WTC11 (cell line): ENCODE measurements around the gene CHCHD1. TPM values are rescaled to one million over a fixed set of nuclear protein-coding genes. Genes with fewer than 3 reads are reported as not detected.

ENCODE experiments used
- ATAC-seq: fragments of 200-7000 bp; cut with Tn5 transposase; 2 replicates; pipeline ENCODE4 v1.10.0; 2021; ENCODE audit warnings: mild to moderate bottlenecking, moderate library complexity
- CTCF ChIA-PET: fragments of 300-600 bp; sonication (Branson Sonifier 250); formaldehyde crosslinking; loops from one replicate; lab custom pipeline; 2021; ENCODE audit warnings: antibody characterized with exemption; lab: Charles Lee
- POLR2A ChIA-PET: fragments of 350-600 bp; sonication (Branson Sonifier 250); formaldehyde crosslinking; loops from one replicate; lab custom pipeline; 2021; ENCODE audit warnings: antibody characterized with exemption; lab: Charles Lee
- DNase-seq: peaks from one replicate; pipeline ENCODE4 v3.0.0; 2021; ENCODE audit warnings: low spot score
- H3K27ac Mint-ChIP-seq: 2 replicates; pipeline ENCODE4 v1.8.0; 2021; ENCODE audit warnings: mixed read lengths
- H3K27me3 Mint-ChIP-seq: 2 replicates; pipeline ENCODE4 v1.8.0; 2021; ENCODE audit warnings: low read depth, mild to moderate bottlenecking, moderate library complexity, mixed read lengths
- H3K36me3 Mint-ChIP-seq: 2 replicates; pipeline ENCODE4 v1.8.0; 2021; ENCODE audit warnings: mixed read lengths
- H3K4me1 Mint-ChIP-seq: 2 replicates; pipeline ENCODE4 v1.8.0; 2022; ENCODE audit warnings: mixed read lengths
- H3K4me3 Mint-ChIP-seq: 2 replicates; pipeline ENCODE4 v1.8.0; 2021; ENCODE audit warnings: mild to moderate bottlenecking, moderate library complexity, mixed read lengths
- H3K9me3 Mint-ChIP-seq: 2 replicates; pipeline ENCODE4 v1.8.0; 2021; ENCODE audit warnings: mixed read lengths
- CBFB ChIP-seq: sonication (generic); formaldehyde crosslinking; IDR thresholded peaks from 2 replicates; pipeline ENCODE4 v1.8.1; 2022; ENCODE audit warnings: mild to moderate bottlenecking, low read depth, missing genetic modification reagents
- CREB1 ChIP-seq: sonication (generic); formaldehyde crosslinking; IDR thresholded peaks from 2 replicates; pipeline ENCODE4 v1.8.0; 2023; ENCODE audit warnings: mild to moderate bottlenecking, missing genetic modification reagents
- CREM ChIP-seq: sonication (generic); formaldehyde crosslinking; IDR thresholded peaks from 2 replicates; pipeline ENCODE4 v1.8.1; 2022; ENCODE audit warnings: mild to moderate bottlenecking, missing genetic modification reagents, moderate library complexity
- RELA ChIP-seq: sonication (generic); formaldehyde crosslinking; IDR thresholded peaks from 2 replicates; pipeline ENCODE4 v1.8.1; 2022; ENCODE audit warnings: missing genetic modification reagents, mild to moderate bottlenecking, borderline replicate concordance
- RORB ChIP-seq: fragments of 250-450 bp; sonication (Bioruptor Pico); IDR thresholded peaks from 2 replicates; pipeline ENCODE4 v1.9.0; 2021; ENCODE audit warnings: mild to moderate bottlenecking
- ZNF121 ChIP-seq: sonication (generic); formaldehyde crosslinking; IDR thresholded peaks from 2 replicates; pipeline ENCODE4 v1.8.0; 2023; ENCODE audit warnings: missing genetic modification reagents
- total RNA-seq: library from RNA; stranded (reverse); gene quantifications from 3 replicates; pipeline ENCODE4 v1.2.3, GENCODE V29; 2021
- TF ChIP-seq, protein P1 (sequence below): sonication (generic); formaldehyde crosslinking; IDR thresholded peaks from 2 replicates; pipeline ENCODE4 v1.8.0; 2022; ENCODE audit warnings: missing genetic modification reagents
- TF ChIP-seq, protein P2 (sequence below): fragments of 250-450 bp; sonication (Bioruptor Pico); IDR thresholded peaks from 2 replicates; pipeline ENCODE4 v1.8.0; 2021; ENCODE audit warnings: mild to moderate bottlenecking
- TF ChIP-seq, protein P3 (sequence below): sonication (generic); formaldehyde crosslinking; IDR thresholded peaks from 2 replicates; pipeline ENCODE4 v1.8.0; 2022; ENCODE audit warnings: mild to moderate bottlenecking, missing genetic modification reagents

The CHCHD1 gene
- total RNA-seq, 1 experiment from 2014 or later = 45.9 TPM

DNA sequence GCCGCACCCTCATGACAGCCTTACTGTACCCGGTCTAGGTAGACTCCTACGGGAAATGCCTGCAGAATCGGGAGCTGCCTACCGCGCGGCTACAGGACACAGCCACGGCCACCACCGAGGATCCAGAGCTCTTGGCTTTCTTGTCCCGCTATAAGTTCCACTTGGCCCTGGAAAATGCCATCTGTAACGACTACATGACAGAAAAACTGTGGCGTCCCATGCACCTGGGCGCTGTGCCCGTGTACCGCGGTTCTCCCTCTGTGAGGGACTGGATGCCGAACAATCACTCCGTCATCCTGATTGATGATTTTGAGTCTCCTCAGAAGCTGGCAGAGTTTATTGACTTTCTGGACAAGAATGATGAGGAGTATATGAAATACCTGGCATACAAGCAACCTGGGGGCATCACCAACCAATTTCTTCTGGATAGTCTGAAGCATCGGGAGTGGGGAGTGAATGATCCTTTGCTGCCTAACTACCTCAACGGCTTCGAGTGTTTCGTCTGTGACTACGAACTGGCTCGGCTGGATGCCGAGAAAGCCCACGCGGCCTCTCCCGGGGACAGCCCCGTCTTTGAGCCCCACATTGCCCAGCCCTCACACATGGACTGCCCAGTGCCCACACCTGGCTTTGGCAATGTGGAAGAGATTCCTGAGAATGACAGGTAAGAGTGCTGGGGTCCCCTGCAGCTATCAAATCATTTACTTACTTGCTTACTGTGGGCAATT lies 8.5 kb upstream of the CHCHD1 start:
- peak overlapping the region; percentile 91 for H3K4me3 Mint-ChIP-seq
- H3K9me3 Mint-ChIP-seq = no peaks in the 10 kb centered on the region
- TF ChIP-seq RORB (CRISPR knock-in tag) (no peak), CREM (CRISPR knock-in tag) (0 out of 2 replicates have a peak, but pooled peaks have one; percentile 30)
- TF ChIP-seq, all 79 proteins: peak for 1
- no peak for DNase-seq
- POLR2A ChIA-PET = interaction anchor here (0.6 to 2.5 kb wide), 5 partner anchors 8 to 526 kb away, joined by 3 to 14 read pairs (median 3); partner anchors contain the start of genes CHCHD1 and DNAJC9
- H3K36me3 Mint-ChIP-seq = peaks cover 33% of the 10 kb centered on the region
- peak overlapping the region; percentile 84; the same call in 1 of the 2 replicates for H3K27ac Mint-ChIP-seq
- ATAC-seq = no peak
- peaks cover 34% of the 10 kb centered on the region for H3K4me1 Mint-ChIP-seq
- CTCF ChIA-PET = interaction anchor here (0.5 to 2.4 kb wide), 10 partner anchors 8 to 236 kb away, joined by 3 to 13 read pairs (median 4); partner anchors contain the start of gene CHCHD1
- H3K27me3 Mint-ChIP-seq = no peaks in the 10 kb centered on the region

DNA sequence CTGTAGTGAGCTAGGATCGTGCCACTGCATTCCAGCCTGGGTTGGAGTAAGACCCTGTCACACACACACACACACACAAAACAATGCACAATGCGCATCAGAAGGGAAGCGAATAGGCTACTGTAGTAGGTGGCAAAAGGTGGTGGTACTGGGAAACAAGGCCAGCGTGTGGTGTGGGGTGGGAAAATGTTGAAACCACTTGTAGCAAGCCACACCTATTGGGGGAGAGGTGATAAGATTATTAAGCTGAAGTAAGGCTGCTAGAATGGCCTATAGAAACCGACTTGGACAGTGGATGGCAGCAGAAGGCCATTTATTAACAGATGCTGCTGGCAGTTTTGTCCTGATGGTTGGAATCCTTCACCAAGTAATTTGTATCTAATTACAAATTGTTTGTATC lies 7.2 kb upstream of the CHCHD1 start:
- H3K4me3 Mint-ChIP-seq = peak overlapping the region; percentile 91
- H3K9me3 Mint-ChIP-seq = no peaks in the 10 kb centered on the region
- POLR2A ChIA-PET = no interaction called here
- DNase-seq (no peak), ATAC-seq (no peak)
- CTCF ChIA-PET = interaction anchor here (1.5 kb wide), 1 partner anchor 11 kb away, joined by 4 read pairs; the partner anchor contains the start of gene ZSWIM8
- peaks cover 28% of the 10 kb centered on the region for H3K36me3 Mint-ChIP-seq
- TF ChIP-seq RELA (no peak), CBFB (CRISPR knock-in tag) (no peak)
- H3K27ac Mint-ChIP-seq = peak overlapping the region; percentile 55; the same call in 1 of the 2 replicates
- H3K4me1 Mint-ChIP-seq = peaks cover 29% of the 10 kb centered on the region
- no peaks in the 10 kb centered on the region for H3K27me3 Mint-ChIP-seq

DNA sequence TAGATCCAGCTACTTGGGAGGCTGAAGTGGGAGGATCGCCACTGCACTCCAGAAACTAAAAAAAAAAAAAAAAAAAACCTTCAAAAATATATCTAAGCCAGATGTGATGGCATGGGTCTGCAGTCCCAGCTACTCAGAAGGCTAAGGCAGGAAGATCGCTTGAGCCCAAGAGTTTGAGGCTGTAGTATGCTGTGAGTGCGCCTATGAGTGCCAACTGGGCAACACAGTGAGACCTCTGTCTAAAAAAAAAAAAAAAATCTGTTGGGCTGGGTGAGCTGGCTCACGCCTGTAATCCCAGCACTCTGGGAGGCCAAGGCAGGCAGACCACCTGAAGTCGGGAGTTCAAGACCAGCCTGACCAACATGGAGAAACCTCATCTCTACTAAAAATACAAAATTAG lies 2.8 kb upstream of the CHCHD1 start:
- H3K36me3 Mint-ChIP-seq = peaks cover 21% of the 10 kb centered on the region
- no peaks in the 10 kb centered on the region for H3K9me3 Mint-ChIP-seq
- ChIA-PET POLR2A (interaction anchor here (0.7 kb wide), 1 partner anchor 33 kb away, joined by 3 read pairs; no protein-coding TSS in a partner anchor), CTCF (interaction anchor here (0.7 kb wide), 2 partner anchors 27 to 29 kb away, joined by 3 read pairs; no protein-coding TSS in a partner anchor)
- TF ChIP-seq CREB1 (CRISPR knock-in tag) (no peak), ZNF121 (peak; percentile 53; the same call in 1 of the 2 replicates)
- TF ChIP-seq, protein P1, sequence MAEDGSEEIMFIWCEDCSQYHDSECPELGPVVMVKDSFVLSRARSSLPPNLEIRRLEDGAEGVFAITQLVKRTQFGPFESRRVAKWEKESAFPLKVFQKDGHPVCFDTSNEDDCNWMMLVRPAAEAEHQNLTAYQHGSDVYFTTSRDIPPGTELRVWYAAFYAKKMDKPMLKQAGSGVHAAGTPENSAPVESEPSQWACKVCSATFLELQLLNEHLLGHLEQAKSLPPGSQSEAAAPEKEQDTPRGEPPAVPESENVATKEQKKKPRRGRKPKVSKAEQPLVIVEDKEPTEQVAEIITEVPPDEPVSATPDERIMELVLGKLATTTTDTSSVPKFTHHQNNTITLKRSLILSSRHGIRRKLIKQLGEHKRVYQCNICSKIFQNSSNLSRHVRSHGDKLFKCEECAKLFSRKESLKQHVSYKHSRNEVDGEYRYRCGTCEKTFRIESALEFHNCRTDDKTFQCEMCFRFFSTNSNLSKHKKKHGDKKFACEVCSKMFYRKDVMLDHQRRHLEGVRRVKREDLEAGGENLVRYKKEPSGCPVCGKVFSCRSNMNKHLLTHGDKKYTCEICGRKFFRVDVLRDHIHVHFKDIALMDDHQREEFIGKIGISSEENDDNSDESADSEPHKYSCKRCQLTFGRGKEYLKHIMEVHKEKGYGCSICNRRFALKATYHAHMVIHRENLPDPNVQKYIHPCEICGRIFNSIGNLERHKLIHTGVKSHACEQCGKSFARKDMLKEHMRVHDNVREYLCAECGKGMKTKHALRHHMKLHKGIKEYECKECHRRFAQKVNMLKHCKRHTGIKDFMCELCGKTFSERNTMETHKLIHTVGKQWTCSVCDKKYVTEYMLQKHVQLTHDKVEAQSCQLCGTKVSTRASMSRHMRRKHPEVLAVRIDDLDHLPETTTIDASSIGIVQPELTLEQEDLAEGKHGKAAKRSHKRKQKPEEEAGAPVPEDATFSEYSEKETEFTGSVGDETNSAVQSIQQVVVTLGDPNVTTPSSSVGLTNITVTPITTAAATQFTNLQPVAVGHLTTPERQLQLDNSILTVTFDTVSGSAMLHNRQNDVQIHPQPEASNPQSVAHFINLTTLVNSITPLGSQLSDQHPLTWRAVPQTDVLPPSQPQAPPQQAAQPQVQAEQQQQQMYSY (CRISPR knock-in tag) = no peak
- TF ChIP-seq, protein P2, sequence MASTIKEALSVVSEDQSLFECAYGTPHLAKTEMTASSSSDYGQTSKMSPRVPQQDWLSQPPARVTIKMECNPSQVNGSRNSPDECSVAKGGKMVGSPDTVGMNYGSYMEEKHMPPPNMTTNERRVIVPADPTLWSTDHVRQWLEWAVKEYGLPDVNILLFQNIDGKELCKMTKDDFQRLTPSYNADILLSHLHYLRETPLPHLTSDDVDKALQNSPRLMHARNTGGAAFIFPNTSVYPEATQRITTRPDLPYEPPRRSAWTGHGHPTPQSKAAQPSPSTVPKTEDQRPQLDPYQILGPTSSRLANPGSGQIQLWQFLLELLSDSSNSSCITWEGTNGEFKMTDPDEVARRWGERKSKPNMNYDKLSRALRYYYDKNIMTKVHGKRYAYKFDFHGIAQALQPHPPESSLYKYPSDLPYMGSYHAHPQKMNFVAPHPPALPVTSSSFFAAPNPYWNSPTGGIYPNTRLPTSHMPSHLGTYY (CRISPR knock-in tag) = 0 out of 2 replicates have a peak, but pooled peaks have one; percentile 13
- no peak for DNase-seq
- peaks cover 38% of the 10 kb centered on the region for H3K4me1 Mint-ChIP-seq
- no peak overlapping the region for H3K4me3 Mint-ChIP-seq
- ATAC-seq = no peak
- no peaks in the 10 kb centered on the region for H3K27me3 Mint-ChIP-seq
- no peak overlapping the region for H3K27ac Mint-ChIP-seq

DNA sequence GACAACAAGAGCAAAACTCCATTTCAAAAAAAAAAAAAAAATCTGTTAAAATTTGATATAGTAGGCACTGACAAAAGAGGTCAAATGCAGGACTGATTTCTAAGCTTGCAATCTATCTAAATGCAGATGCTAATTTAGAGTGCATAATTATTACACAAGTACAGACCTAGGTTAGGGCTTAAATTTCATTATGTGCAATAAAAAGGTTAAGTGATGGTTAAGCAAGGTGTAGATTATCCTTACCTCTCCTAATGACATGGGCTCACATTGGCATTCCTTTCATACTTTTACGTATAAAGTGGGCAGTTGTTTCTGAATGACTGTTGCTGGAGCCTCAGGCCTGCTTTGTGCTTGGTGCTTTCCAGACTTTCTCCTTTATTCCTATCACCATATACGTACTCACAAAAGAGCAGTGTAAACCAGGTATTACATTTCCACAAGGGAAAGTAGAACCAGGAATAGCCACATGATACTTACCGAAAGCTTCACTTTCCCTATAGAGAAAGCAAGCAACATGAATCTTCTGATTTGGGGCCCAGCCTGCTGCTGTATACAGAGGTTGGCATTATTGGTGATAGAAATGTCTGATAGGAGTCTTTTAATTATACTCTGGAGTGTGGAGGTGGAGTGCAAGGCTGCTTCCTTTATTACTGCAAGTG lies 2.2 kb upstream of the CHCHD1 start:
- ATAC-seq = no peak
- Mint-ChIP-seq H3K4me3 (peak overlapping the region; percentile 99), H3K9me3 (no peaks in the 10 kb centered on the region), H3K27ac (peak overlapping the region; percentile 34; the same call in 1 of the 2 replicates), H3K36me3 (peaks cover 21% of the 10 kb centered on the region), H3K27me3 (no peaks in the 10 kb centered on the region), H3K4me1 (peaks cover 32% of the 10 kb centered on the region)
- ChIA-PET POLR2A (interaction anchor here (0.7 kb wide), 1 partner anchor 33 kb away, joined by 3 read pairs; no protein-coding TSS in a partner anchor), CTCF (no interaction called here)
- TF ChIP-seq, protein P3, sequence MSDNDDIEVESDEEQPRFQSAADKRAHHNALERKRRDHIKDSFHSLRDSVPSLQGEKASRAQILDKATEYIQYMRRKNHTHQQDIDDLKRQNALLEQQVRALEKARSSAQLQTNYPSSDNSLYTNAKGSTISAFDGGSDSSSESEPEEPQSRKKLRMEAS (CRISPR knock-in tag) = no peak
- no peak for DNase-seq
